ENCODE data around the gene AP3D1.

AP3D1 gene

GRCh38 chr19:2180881-2181632, 29.7 kb upstream of the AP3D1 start:
- DNase-seq: no peak

GRCh38 chr19:2180114-2180513, 28.7 kb upstream of the AP3D1 start:
- DNase-seq: no peak

DNA sequence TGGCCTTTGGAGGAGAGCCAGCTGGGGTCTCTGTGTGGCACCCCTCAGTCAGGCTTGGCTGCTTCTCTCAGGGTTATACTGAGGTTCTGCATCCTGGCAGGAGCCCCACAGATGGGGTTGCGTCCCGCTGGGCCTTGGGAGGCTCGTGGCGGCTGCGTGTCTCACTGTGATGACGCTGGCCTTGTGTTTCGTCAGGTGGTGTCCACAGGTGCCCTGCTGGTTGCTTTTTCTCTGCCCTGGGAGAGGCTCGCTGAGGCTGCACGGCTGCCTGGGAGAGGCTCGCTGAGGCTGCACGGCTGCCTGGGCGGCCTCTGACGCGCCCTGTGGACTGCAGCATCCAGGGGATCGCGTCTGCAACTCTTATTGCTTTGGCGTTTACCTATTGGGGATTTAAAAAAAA, 27.7 kb upstream of the AP3D1 start:
- no peak for DNase-seq

DNA sequence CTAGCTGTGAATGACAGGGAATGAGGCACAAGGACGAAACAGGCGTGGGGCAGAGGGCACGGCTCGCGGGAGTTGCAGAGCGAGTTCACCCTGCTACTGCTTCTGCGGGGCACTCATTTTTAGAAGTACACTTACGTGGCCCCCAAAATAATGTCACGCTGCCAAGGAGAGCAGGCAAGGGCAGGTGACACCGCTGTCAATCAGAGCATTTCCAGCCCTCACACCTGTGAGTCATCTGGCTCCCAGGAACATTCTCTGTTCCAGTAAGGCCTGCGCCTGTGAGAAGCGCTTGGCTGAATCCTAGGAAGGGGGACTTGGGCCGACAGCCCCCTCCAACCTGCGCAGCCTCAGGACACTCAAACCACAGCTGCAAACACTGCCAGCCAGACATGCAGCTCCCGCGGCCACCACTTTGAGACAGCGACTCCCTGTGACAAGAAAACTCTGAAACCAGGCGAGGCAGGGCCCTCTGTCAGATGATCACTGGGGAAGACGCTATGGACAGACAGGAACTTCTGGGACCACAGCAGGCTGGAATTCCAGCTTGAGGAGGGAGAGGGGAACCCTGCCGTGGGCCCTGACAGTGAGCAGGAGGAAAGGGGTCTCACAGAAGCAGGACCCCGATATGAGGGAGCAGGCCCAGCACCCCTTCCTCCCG, 25.1 kb upstream of the AP3D1 start:
- DNase-seq: no peak

DNA sequence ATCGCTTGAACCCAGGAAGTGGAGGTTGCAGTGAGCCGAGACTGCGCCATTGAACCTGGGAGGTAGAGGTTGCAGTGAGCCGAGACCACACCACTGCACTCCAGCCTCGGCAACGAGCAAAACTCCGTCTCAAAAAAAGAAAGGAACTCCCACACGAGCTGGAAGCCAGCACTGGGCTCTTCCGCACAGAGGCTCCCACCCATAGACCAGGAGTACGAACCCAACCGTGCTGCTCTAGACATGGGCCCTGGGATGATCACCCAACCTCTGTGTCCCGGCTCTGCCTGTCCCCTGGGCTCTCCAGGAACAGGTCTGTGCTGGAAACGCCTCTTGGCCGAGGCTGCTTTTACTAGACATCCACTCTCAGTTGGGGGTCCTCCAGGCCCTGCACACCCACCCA, 24.4 kb upstream of the AP3D1 start:
- no peak for DNase-seq

- no peak for DNase-seq
Measured at GRCh38 chr19:2173767-2174577, 22.6 kb upstream of the AP3D1 start.

DNA sequence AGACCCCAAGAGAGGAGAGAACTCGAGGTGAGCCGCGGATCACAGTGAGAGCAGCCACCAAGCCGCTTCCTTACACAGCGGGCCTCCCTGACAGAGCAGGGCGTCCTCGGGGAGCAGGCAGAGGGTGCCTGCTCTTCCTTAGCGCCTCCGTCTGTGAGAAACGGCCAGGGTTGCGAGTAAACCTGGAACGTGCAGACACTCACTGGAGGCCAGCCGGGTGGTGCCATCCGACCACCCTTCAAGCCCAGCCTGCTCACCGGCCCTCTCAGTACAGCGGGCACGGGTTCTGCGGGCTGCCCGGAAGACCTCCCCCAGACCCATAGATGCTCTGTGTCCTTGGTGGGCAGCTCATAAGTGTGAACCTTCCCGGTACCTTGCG, 22.0 kb upstream of the AP3D1 start:
- no peak for DNase-seq

DNA sequence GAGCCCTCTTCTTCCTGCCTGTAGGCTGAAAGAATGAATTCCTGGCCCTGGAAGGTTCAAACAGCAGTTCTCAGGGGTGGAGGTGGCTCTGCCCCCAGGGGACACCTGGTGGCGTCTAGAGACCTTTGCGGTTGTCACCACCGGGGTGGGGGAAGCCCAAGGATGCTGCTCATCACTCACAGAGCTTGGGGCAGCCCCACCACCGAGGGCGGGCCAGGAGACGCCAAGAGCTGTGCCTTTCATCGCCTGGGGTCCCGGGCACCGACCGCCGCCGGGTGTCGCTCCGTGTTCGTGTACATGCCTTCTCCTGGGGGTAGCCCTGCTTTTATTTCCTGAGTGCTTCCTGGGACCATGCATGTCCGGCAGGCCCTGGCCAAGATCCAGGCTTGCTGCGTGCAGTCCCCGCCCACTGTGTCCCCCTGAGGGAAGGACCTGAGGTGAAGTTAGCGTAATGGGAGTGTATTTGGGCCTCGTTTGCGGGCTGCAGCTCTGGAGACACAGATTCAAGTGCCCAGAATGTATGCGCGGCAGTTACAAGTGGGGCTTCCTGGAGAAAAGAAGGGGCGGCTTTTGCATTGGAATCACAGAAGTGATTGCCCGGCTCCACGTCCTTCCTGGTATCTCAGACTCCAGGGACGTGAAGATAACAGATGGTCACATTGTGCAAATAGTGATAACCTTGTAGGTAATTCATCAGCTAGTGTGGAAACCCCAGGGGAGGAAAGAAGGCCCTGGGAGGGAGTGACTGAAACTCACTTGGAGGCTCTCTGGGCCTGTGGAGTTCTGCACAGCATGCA, 20.2 kb upstream of the AP3D1 start:
- no peak for DNase-seq

DNA sequence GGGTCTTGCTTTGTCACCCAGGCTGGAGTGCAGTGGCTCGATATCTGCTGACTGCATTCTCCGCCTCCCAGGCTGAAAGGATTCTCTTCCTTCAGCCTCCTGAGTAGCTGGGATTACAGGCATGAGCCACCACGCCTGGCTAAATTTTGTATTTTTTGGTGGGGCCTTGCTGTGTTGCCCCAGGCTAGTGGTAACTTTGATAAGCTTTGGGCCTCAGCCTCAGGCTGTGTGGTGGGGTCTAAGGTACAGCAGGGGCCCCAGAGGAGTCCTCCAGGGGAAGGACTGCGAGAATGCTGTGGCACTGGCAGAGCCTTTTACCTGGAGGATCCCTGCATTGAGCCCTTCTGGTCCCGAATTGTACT, 19.6 kb upstream of the AP3D1 start:
- no peak for DNase-seq

DNA sequence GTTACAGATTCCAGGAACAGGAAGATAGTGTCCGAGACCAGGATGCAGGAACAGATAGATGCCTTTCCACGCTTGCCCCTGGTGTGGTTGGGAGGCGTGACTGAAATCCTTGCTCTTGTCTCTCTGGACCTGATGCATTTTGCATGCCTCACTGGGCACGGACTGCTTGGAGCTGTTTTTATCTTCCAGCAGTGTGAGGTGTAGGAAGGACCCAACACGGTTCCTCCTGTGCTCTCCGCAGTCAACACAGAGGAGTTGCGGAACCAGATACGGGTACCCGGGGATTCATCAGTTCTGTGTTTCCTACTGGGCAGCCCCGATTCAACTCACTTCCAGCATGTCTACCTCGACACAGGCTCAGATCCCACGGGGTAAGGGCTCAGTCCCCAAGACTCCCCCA, 18.9 kb upstream of the AP3D1 start:
- DNase-seq: no peak

DNA sequence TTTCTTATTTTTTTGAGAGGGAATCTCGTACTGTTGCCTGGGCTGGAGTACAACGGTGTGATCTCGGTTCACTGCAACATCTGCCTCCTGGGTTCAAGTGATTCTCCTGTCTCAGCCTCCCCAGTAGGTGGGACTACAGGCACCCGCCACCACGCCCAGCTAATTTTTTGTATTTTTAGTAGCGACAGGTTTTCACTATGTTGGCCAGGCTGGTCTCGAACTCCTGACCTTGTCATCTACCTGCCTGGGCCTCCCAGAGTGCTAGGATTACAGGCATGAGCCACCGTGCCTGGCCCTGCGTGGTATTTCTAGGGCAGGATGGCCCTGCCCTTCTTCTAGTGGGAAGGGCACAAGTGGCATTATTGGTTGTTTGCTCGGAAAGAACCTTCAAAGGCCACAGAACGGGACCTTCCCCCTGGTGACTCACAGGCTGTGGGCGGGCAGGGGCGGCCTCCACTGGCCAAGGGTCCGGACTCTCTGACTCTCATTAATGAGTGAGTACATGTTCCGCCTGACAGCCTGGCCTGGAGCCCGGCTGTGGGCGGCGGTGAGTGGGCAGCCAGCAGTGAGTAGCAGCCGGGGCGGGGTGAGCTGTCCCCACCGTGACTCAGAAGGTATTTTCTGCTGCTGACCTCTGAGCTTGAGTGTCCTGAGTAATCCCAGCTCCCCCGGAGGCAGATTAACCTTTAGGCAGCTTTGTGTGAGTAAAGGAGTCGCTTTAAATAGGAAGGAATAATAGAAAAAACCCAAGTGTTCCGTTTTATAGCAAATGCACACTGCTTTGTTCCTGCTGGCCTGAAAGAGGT, 17.5 kb upstream of the AP3D1 start:
- peak; percentile 54 for DNase-seq

- peak; percentile 81 for DNase-seq
Measured at GRCh38 chr19:2167896-2168618, 16.7 kb upstream of the AP3D1 start.

- DNase-seq: no peak
Measured at GRCh38 chr19:2166741-2167738, 15.7 kb upstream of the AP3D1 start.

DNA sequence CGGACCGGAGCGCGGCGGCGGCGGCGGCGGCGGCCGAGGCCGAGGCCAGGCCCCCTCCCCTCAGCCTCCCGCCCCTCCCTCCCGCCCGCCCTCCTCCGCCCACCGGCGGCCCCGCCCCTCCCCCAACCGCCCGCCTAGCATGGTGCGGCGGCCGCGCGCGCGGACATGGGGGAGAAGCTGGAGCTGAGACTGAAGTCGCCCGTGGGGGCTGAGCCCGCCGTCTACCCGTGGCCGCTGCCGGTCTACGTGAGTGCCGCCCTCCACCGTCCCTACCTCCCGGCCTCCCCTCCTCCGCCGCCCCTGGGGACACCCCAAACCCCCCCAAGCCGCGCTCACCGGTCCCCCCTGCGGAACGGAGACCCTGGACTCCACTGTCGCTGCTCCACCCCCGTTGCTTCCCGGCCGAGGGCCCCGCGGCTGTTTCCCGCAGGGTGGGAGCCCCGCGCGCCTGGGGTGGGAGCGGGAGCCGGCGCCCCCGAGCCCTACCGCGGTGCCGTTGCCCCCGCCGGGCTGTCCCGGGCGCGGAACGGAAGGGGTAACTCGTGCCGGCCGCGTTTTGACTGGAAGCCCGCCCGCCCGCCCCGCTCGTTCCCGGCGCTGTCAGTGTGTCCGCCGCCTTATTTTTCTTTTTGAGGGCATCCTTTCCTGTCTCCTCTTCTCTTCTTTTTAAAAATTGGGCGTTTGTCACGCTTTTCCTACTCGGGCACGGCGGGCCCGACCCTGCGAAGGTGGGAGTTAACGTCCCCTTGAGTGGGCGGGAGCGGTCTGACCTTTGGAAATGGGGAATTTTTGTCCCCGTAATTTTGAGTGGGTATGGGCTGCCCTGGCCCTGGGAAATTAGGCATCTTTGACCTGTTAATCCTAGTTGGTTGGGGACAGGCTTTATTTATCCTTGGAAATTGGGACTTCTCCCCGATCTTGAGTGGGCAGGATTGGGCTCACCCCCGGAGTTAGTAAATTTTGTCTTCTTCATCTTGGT, 12.9 kb upstream of the AP3D1 start:
- DNase-seq: no peak

- no peak for DNase-seq
Measured at GRCh38 chr19:2160379-2160778, 9.0 kb upstream of the AP3D1 start.

GRCh38 chr19:2157452-2157851, 6.1 kb upstream of the AP3D1 start:
- no peak for DNase-seq

- no peak for DNase-seq
Measured at GRCh38 chr19:2154587-2155075, 3.3 kb upstream of the AP3D1 start.

GRCh38 chr19:2150794-2151338, 500 bp downstream of the AP3D1 start:
- no peak for DNase-seq
